HG02763 (cell line): ENCODE measurements around the gene NOS3.

ENCODE experiments used
- ATAC-seq: cut with Tn5 transposase; IDR thresholded peaks from one replicate; pipeline ENCODE4 v1.9.1; 2021; ENCODE audit warnings: mild to moderate bottlenecking, moderate library complexity; ENCODE audit not compliant: unreplicated experiment

The NOS3 gene

GRCh38 chr7:150990416-150991186 lies at the start of gene NOS3:
Gene NOS3, plus strand, starts transcription at chr7:150991017. Its CDS starts 2,787 bp downstream, at chr7:150993804.
- no peak for ATAC-seq

- no peak for ATAC-seq
These were observed 49.3 kb upstream of the NOS3 start for GRCh38 chr7:150941351-150942000.

DNA sequence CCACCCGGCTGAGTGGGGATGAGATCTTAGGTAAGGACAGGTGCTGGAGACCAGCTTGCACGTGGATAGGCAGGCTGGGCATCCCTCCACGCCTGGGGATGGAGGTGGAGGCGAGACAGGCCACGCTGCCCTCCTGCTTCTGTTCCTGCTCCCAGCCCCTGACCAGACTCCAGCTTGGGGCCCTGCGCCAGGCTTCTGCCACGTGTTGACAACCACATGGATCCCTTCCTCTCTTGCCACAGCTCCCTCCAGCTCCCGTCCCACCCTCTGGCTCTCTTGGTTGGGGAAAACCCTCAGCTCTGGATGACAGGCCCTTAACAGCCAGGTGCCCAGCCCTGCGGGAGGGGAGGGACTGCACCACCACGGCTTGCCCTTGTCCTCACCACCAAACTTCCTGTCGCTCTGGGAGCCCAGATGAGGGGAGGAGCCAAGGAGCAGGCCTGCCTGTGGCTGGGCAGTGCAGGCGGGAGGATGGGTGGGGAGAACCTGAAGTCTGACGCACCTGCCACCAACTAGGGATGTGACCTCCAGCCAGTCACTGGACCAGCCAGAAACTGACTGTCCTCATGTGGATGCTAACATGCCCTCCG lies 48.7 kb upstream of the NOS3 start:
- ATAC-seq: no peak

DNA sequence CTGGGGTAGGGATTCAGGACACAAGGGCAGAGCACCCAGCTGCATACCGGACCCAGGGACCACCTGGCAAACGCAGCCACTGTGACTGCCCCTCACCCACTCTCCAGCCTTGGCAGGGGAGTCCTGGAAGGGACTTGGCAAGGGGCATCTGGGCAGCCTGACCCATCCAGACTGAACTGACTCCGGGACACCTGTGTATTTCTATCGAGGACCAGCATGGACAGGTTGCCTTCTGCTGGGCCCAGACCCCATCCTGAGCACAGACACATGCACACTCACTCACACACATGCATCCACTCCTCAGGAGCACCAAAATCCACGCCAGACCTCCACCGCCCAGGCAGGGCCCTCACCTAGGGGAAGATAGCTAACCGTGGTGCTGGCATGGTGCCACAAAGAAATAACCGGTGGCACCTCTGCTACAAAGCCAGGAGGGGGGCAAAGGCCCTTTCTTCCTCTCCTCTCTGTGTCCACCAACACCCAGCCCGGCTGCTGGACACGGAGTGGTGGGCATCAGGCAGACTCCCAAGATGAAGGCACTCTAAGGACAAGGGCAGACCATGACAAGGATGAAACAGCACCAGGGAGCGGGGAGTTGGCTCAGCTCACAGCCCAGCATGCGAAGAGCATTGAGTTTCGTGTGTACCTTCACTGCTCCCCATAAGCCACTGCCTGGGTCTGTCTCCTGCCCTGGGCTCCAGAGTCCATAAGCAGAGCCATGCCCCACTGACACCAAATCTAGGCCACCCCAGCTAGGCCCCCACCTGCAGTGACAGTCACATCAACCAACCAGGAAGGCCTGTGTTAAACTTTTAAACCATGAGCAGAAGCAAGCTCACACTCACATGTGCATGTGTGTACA lies 48.0 kb upstream of the NOS3 start:
- no peak for ATAC-seq

GRCh38 chr7:150943453-150943814 lies 47.4 kb upstream of the NOS3 start:
- ATAC-seq: no peak

DNA sequence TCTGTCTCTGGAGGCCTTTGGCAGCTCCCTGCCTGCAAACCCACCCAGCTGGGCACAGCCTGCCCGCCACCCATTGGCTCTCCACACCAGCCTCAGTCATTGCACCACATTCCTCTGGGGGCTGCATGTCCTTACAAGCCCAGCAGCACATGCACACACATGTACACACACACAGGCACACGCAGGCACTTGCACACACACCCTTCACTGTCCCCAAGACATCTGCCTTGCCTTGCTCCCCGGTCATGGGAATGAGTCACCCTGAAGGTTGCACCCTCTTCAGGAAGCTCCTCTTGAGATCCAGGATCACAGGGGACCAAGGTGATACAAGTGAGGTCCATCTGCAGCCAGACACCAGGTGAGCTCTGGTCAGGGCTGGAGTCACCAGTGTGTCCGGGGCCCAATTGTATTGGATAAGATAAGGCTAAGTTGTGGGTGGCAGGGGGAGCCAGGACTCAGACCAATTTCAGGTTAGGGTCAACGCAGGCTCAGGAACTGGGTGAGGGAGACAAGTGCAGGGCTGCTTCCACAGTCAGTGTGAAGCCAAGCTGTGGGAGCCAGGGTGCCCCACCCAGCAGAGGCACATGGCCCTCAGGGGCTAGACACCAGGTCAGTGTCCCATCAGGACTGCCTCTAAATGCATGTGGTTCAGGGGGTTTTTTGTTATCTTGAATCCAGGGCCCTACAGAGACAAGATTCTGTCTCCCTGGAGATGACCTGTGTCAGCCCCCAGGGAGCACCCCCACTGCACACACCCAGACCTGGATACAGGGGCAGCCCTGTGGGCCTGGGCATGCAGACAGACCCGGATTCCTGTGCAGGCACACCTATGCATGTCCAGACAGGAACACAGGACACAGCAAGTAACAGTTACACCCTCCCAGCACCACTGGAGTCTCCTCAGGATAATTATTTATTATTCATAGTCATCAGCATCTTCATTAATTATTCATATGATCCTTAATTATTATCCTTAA lies 46.5 kb upstream of the NOS3 start:
- ATAC-seq: no peak

DNA sequence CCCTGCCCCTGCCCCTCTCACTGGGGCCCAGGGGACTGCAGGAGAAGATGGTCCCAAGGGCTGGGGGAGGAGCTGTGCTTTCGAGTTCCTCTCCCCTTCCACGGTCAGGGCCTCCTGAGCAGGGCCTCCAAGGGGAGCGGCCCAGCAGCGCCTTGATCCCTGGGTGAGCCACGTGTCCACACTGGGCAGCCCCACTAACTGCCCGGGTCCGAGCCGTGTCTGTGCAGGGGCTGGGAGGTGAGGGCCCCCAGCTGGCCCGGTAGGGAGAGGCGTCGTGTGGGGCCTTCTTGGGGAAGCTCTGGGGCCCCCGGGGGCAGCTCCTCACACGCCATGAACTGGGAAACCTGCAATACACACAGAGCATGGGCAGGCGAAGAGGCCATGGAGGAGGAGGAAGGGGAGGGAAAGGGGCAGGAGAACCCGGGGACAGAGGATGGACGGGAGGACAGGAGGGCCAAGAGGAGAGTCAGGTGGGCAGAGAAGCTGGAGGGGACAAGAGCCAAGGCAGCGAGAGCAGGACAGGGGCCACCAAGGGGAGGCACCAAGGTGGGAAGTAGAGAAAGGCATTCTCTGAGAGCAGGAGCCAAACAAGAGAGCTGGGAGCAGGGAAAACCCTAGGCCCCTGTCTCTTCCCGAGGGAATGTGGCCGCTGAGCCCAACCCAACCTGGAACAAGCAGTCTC lies 45.5 kb upstream of the NOS3 start:
- no peak for ATAC-seq

DNA sequence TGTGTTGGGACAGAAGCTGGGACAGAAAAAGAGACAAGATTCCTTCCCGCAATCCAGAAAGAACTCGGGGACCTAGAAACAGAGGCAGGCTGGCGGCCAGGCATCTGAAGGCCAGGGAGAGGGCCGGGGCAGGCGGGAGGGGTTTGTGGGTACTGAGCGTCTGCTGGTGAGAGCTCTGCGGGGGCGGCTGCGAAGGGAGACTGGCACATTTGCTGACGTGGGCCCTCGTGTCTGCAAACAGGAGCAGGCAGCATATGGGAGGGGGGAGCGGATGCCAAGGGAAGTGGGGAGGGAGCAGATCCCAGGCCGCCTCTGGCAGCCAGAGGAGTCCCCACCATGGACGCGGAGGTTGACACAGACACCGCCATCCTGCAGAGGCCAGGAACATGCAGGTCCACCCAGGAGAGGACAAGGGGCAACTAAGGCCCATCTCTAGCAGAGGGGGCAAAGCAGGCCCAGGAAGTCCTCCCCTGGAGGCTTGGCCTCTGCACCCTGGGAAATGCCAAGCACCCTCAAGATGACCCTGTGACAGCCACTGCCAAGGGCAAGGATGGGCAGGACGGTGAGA lies 44.9 kb upstream of the NOS3 start:
- ATAC-seq: no peak

DNA sequence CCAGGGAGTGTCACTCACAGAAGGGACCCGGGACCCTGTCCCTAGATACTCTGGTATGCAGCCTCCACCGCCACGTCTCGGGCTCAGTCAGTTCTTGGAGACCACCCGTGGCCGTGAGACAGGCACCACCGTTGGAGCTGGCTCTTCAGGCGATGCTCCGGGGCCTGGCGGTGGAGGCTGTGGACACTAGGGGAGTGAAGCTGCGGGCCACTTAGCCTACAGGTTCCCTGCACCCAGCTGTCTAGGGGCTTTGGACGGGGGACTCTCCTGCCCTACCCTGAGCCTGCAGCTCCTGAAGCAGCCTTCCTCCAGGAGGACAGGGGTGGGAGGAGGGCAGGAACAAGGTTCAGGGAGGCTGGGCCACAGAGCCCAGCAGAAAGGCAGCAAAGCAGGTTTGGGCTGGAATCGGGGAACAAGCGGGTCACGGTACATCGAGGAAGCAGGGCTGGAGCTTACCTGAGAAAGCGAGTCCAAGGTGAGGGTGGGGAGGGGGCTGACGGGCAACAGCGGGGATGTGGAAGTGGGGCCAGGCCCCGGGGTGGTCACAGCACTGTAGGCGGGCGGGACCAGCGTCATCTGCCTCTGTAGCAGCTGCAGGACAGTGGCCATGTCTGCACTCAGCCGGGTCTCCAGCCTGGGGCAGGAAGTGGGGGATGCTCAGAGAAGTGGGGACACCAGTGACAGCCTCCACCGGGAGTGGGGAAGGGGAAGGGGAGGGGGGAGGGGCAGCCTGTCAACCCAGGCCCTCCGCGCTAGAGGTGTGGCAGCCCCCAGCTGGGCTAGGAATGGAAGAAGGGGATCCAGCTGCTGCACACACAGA lies 44.2 kb upstream of the NOS3 start:
- ATAC-seq: no peak

DNA sequence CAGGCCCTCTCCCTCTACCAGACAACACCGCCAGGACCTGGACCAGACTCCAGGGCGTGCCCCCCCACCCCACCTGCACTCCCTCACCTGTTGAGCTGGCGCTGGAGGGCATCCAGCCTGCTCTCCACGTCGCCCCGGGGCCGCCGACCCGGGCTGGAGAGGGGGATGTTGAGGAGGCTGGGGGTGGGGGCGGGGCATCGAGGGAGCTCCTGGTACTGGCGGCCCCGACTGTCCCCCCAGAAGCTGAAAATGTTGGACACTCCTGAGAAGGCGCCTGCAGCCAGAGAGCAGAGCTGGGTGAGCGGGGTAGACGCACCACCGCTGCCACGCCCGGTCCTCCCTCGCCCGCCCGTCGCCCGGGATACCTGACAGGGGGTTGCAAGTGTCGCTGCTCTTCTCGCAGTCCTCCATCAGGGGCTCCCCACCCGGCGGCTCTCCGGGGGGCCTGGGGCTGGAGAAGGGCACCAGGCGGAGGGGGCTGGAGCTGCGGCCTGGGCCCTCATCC lies 43.5 kb upstream of the NOS3 start:
- ATAC-seq: no peak

- no peak for ATAC-seq
These were observed 42.8 kb upstream of the NOS3 start for GRCh38 chr7:150947761-150948651.

GRCh38 chr7:150948791-150949251 lies 42.0 kb upstream of the NOS3 start:
- no peak for ATAC-seq

- no peak for ATAC-seq
These were observed 41.3 kb upstream of the NOS3 start for GRCh38 chr7:150949564-150949963.

GRCh38 chr7:150949971-150950491 lies 40.8 kb upstream of the NOS3 start:
- ATAC-seq: no peak

DNA sequence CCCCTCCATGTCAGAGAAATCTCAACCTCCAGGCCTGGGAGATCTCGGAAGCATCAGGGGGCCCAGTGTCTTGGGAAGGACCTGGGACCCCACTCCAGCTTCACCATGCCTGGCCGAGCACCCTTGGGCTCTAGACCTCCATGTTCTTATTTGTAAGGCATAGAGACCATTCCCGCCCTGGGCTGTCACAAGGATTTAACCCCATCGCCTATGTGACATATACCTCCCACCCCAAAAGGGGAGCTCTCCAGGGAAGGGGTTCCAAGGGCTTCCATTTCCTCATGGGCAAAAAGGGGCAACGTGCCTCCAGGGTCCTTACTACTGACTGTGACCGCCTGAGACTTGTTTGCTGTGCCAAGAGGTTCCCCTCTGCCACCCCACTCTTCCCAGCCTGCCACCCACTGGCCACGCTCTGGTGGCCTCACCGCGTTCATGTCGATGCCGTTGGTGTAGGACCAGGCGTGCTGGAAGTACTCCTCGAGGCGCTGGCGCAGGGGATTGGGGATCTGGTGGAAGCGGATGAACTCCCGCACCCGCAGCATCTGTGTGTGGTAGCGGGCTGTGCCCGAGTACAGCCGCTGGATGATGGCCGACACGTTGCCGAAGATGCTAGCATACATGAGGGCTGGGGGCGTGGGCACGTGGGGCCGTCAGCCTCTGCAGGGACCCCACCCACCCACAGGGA lies 40.2 kb upstream of the NOS3 start:
- ATAC-seq: no peak

- no peak for ATAC-seq
These were observed 39.7 kb upstream of the NOS3 start for GRCh38 chr7:150951181-150951520.
